Prostate gland (tissue), 2 donors: Measurements from ENCODE around the gene PPP5C. TPM values are rescaled to one million over a fixed set of nuclear protein-coding genes. Genes with fewer than 3 reads are reported as not detected.
A peak's percentile ranks its signal among the peaks of the same experiment; 100 is the strongest.

Experiments
- DNase-seq: peaks from one replicate; pipeline ENCODE4 v3.0.0-alpha.2; 2019; ENCODE audit warnings: low spot score
- H3K27ac ChIP-seq, 2 donors: fragments of 200-600 bp; sonication (generic); 2 replicates each; pipeline ENCODE4 v1.5.1; 2017 to 2019
- H3K27me3 ChIP-seq: fragments of 200-600 bp; sonication (generic); replicated peaks from 2 replicates; pipeline ENCODE4 v1.5.1; 2019; ENCODE audit not compliant: insufficient read depth
- H3K36me3 ChIP-seq, 2 donors: fragments of 200-600 bp; sonication (generic); 1 replicate in 1 of 2; 2 replicates in 1 of 2; pipeline versions ENCODE4 v1.5.1 to v1.8.1; 2017 to 2019
- H3K4me1 ChIP-seq: fragments of 200-600 bp; sonication (generic); replicated peaks from 2 replicates; pipeline ENCODE4 v1.5.1; 2019
- H3K4me3 ChIP-seq, 2 donors: fragments of 200-600 bp; sonication (generic); 2 replicates each; pipeline ENCODE4 v1.5.1; 2017 to 2019
- H3K9me3 ChIP-seq: fragments of 200-600 bp; sonication (generic); 2 replicates; pipeline ENCODE4 v1.5.1; 2017
- POLR2A ChIP-seq: fragments of 450-650 bp; IDR thresholded peaks from one replicate; pipeline ENCODE4 v1.6.1; 2016; ENCODE audit warnings: antibody characterized with exemption, mild to moderate bottlenecking
- POLR2AphosphoS5 ChIP-seq: sonication (generic); formaldehyde crosslinking; IDR thresholded peaks from one replicate; pipeline ENCODE4 v1.6.1; 2017; ENCODE audit warnings: antibody characterized with exemption
- WGBS: methylation state at CpG from one replicate; pipeline ENCODE4 v1.1.5; 2018; 5-methylcytosine and 5-hydroxymethylcytosine counted together
- intact Hi-C: fragments of 100-400 bp; cut with DNase I; formaldehyde crosslinking; loops from one replicate; pipeline ENCODE4 v1.14.2; 2022
- total RNA-seq, 2 donors: library from RNA; depleted of rRNA; stranded (reverse); fragments of >200 nt; gene quantifications; one replicate each; pipeline ENCODE4 v1.1.0, GENCODE V29; 2016
- TF ChIP-seq, protein P1 (sequence below), 4 experiments: fragments of 200-600 bp in 2 of 4; fragments of 450-650 bp in 2 of 4; sonication (generic) in 2 of 4; IDR thresholded peaks; 1 replicate in 3 of 4; 2 replicates in 1 of 4; pipeline ENCODE4 v1.5.1; 2016 to 2019; ENCODE audit warnings: antibody characterized with exemption in 4 of 4, mild to moderate bottlenecking in 2 of 4, moderate library complexity in 2 of 4

Gene PPP5C
- total RNA-seq, 2 donors from 2014 or later = 81.4 to 84.3 TPM

DNA sequence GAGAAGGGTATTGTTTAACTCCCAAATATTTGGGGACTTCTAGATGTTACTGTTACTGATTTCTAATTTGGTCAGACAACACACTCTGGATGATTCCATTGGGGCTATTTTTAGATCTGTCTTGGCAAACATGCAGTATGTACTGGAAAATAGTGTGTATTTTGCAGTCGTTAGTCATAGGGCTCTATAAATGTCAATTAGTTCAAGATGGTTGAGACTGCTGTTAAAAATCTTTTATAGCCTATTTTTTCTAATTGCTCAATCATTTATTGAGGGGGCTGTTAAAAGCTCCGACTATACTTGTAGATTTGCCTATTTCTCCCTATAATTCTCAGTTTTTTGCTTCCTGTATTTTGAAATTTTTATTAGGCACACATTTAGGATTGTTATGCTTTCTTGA lies 31.4 kb downstream of the PPP5C start:
- 13% methylated on average over 2 of the region's 2 CpGs for WGBS
- peak overlapping the region; percentile 39 to 79 for H3K27ac ChIP-seq
- peaks cover 0 to 2% of the 10 kb centered on the region in 2 donors for H3K36me3 ChIP-seq
- H3K4me1 ChIP-seq = peaks cover 27% of the 10 kb centered on the region
- H3K27me3 ChIP-seq = no peaks in the 10 kb centered on the region
- intact Hi-C loops = no loop called here
- TF ChIP-seq POLR2AphosphoS5 = peak; percentile 95
- TF ChIP-seq POLR2A = no peak
- TF ChIP-seq, protein P1, sequence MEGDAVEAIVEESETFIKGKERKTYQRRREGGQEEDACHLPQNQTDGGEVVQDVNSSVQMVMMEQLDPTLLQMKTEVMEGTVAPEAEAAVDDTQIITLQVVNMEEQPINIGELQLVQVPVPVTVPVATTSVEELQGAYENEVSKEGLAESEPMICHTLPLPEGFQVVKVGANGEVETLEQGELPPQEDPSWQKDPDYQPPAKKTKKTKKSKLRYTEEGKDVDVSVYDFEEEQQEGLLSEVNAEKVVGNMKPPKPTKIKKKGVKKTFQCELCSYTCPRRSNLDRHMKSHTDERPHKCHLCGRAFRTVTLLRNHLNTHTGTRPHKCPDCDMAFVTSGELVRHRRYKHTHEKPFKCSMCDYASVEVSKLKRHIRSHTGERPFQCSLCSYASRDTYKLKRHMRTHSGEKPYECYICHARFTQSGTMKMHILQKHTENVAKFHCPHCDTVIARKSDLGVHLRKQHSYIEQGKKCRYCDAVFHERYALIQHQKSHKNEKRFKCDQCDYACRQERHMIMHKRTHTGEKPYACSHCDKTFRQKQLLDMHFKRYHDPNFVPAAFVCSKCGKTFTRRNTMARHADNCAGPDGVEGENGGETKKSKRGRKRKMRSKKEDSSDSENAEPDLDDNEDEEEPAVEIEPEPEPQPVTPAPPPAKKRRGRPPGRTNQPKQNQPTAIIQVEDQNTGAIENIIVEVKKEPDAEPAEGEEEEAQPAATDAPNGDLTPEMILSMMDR (IDR thresholded peaks at IDR 0.05) = no peak
- no peaks in the 10 kb centered on the region for H3K9me3 ChIP-seq
- no peak overlapping the region for H3K4me3 ChIP-seq
- DNase-seq = peak; percentile 61

DNA sequence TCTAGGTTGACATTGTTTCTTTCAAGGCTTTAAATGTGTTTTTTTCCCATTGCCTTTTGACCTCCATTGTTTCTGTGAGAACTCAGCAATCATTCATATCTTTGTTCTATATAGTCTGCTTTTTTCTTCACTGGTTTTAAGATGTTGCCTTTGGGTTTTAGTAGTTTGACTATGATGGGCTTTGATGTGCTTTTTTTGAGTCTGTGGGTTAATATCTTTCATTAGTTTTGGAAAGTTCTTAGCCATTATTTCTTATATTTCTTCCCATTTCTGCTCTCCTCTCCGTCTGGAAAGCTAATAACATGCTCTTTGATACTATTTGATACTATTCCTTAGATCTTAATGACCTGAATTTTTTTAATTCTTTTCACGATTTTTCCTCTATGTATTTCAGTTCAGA lies 33.8 kb downstream of the PPP5C start:
- TF ChIP-seq, protein P1 (IDR thresholded peaks at IDR 0.05) = no peak
- no peak for TF ChIP-seq POLR2A
- no peak for TF ChIP-seq POLR2AphosphoS5
- Histone ChIP-seq H3K27me3 (no peaks in the 10 kb centered on the region), H3K9me3 (no peaks in the 10 kb centered on the region), H3K27ac (no peak overlapping the region), H3K4me1 (peaks cover 15% of the 10 kb centered on the region), H3K36me3 (peaks cover 2 to 8% of the 10 kb centered on the region in 2 donors), H3K4me3 (no peak overlapping the region)
- intact Hi-C loops = no loop called here
- no peak for DNase-seq
- 96% methylated on average over 2 of the region's 2 CpGs for WGBS

DNA sequence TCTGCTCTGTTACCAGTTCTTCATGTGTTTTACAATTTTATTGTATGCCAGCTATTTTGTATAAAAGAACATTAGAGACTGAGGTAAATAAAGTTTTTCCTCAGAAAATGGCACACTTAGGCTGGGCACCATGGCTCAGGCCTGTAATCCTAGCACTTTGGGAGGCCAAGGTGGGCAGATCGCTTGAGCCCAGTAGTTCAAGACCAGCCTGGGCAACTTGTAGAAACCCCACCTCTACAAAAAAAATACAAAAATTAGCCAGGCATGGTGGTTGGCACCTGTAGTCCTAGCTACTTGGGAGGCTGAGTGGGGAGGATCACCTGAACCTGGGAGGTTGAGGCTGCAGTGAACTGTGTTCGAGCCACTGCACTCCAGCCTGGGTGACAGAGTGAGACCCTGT lies 34.5 kb downstream of the PPP5C start:
- WGBS = 92% methylated on average over 2 of the region's 2 CpGs
- peaks cover 2 to 10% of the 10 kb centered on the region in 2 donors for H3K36me3 ChIP-seq
- intact Hi-C loops = no loop called here

DNA sequence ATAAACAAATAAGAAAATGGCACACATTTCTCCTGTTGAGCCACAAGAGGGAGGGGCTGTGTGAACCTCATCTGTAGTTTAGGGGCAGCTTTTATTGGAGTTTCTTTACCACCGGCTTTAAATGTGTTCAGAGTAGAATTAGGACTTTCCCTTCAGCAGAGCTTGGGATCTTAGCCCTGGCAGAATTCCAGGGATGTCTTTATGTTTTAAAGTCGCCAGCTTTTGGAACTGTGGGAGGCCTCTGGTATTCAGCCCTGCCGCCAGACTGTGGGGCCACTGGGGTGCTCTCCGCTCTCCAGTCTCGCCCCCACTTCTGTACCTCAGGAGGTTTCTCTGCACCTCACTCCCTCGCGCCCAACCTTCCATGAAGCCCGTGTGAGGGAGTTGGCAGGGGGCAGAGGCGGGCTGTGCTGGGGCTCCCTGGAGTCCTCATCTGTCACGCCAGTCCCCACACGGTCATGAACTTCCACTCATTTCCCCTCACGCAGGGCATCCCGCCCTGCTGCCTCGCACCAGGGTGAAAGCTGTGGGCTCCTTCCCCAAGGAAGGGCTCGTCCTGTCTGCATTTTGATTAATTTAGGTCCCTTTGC lies 35.0 kb downstream of the PPP5C start:
- Histone ChIP-seq H3K4me1 (peaks cover 15% of the 10 kb centered on the region), H3K36me3 (peaks cover 0 to 15% of the 10 kb centered on the region in 2 donors), H3K9me3 (no peaks in the 10 kb centered on the region), H3K27ac (no peak overlapping the region), H3K4me3 (no peak overlapping the region), H3K27me3 (no peaks in the 10 kb centered on the region)
- WGBS = 87% methylated on average over 14 of the region's 15 CpGs
- intact Hi-C loops = no loop called here
- DNase-seq = no peak
- no peak for TF ChIP-seq POLR2AphosphoS5
- TF ChIP-seq, protein P1 (IDR thresholded peaks at IDR 0.05) = no peak
- no peak for TF ChIP-seq POLR2A

More for the DNA sequence above, 34.5 kb downstream of the PPP5C start:
- no peaks in the 10 kb centered on the region for H3K9me3 ChIP-seq
- no peak overlapping the region for H3K4me3 ChIP-seq
- no peak overlapping the region for H3K27ac ChIP-seq
- DNase-seq = no peak
- no peak for TF ChIP-seq POLR2A
- TF ChIP-seq POLR2AphosphoS5 = no peak
- TF ChIP-seq, protein P1 (IDR thresholded peaks at IDR 0.05) = no peak
- H3K27me3 ChIP-seq = no peaks in the 10 kb centered on the region
- H3K4me1 ChIP-seq = peaks cover 15% of the 10 kb centered on the region

DNA sequence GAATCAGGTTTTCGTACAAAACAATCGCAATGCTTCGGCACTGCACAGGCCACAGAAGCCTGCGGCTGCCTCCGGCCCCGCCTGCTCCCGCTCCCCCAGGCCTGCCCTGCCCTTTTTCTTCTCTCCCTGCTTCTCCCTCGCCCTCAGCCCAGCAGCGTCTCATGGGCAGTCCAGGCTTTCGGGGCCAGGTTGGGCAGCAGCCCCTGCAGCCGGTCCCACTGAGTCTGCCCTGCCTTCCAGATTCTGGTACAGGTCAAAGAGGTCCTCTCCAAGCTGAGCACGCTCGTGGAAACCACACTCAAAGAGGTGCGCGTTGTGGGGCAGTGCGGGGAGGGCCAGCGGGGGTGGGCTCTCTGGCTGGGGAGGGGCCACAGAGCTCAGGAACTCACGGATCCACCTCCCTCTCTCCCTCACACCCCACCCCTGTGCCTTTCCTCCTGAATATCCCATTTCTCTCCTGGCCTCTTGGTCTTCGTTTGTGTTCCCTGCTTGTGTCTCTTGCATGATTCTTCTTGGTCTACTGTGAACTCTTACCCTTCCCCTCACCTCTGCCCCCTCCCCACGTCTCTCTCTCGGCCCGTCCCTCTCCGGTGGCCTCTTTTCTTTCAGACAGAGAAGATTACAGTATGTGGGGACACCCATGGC lies 36.4 kb downstream of the PPP5C start:
- Histone ChIP-seq H3K9me3 (no peaks in the 10 kb centered on the region), H3K4me1 (peaks cover 5% of the 10 kb centered on the region), H3K27me3 (no peaks in the 10 kb centered on the region), H3K36me3 (peaks cover 0 to 25% of the 10 kb centered on the region in 2 donors), H3K4me3 (no peak overlapping the region), H3K27ac (no peak overlapping the region)
- intact Hi-C loops = no loop called here
- no peak for TF ChIP-seq POLR2A
- DNase-seq = no peak
- WGBS = 81% methylated on average over 23 of the region's 23 CpGs
